ENCODE data around the gene PGGHG.
"Not testable (repeated sequence)": the region's sequence is repeated elsewhere in the genome, so short reads cannot be mapped to it uniquely, and the experiment has no call there.

Gene PGGHG

DNA sequence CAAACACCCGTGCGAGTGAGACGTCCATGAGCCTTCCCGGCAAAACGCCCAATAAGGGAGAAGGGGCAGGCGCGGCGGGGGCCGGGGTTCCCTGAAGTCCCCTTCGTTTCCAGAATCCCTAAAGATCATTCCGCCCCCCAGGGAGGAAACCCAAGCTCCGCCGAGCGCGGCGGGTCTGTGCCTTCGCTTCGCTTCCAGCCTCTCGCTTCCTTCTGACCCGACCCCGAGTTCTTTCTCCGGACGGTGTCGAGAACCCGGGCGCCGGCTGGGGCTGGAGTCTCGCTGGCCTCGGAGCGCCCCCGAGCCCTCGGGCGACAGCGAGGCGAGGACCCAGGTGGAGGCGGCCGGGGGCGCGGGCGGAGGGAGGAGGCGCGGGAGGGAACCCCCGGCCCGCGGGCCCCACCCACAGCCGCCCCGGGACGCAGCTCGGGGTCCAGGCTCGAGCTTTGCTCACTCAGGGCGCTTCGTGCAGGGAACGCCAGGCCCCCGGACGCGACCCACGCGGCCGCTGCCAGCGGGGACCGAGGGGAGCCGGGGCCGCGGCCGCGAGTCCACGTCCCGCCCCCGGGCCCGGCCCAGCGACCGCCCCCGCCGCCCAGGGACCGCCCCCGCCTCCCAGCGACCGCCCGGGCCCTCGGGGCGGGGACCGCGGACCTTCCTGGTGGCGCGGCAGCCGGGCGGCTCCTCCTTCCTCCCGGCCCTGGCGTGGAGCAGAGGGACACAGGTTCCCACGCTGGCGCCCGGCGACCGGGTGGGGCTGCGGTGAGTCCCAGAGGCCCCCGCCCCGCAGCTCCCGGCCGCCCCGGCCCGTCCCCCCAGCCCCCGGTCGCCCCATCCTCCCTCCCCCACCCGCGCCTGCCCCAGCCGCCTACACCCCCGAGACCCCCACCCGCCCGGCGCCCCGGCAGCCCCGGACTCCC, at the start of gene PGGHG:
PGGHG (plus strand) TSS at position 649 of the 920 bp plus-strand sequence. CDS start 691 bp downstream, outside the sequence.
- DNase-seq = no peak

GRCh38 chr11:240315-240714, 48.6 kb upstream of the PGGHG start:
- DNase-seq = no peak

DNA sequence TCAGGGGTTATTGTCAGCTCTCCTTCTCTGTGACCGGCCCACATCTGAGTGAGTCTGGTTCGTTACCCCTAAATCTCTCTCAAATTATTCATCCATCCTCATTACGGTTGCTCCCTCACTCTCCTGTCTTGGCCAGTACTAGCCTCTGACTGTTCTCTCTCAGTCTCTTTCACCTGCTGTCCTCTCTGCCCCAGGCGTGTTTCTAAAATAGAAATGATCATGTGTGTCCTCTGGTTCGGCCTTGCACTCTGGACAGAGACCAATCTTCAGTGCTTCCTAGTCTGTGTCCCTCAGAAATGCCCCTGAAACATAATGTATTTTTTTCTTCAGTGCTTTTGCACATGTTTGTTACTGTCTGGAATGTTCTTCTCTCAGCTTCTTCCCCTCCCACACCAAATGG, 47.3 kb upstream of the PGGHG start:
- no peak for DNase-seq

DNA sequence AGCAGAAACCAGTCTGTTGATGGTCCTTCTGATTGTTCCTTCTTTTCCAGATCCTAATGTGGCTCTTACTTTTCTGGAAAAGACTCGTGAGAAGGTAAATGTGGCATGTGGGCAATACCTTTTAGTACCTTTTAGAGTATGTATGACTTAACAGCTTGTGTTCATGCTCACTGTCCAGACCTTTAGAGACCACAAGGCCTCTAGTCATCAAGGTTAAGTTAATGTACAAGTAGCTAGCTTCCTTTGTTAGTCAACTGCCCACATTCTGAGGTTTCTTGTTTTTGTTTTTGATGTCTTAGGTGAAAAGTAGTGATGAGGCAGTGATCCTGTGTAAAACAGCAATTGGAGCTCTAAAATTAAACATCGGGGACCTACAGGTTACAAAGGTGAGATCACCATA, 44.5 kb upstream of the PGGHG start:
- DNase-seq = no peak

DNA sequence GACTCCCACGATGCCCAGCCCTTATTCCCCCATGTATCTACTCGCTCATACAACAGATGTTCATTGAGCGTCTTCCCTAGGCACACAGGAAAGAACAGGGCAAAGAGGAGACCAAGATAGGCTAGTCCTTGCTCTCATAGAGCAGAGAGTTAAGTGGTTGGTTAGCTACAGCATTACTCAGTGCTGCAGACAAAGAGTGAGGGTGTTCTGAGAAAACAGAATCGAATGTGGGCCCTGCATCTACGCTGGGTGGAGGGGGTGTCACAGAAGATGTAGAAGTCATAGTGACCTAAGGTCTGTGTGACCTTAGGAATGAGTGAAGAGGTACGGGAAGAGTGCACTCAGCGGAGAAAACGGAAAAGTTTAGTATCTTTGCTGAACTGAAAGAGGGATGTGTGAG, 39.9 kb upstream of the PGGHG start:
- no peak for DNase-seq

DNA sequence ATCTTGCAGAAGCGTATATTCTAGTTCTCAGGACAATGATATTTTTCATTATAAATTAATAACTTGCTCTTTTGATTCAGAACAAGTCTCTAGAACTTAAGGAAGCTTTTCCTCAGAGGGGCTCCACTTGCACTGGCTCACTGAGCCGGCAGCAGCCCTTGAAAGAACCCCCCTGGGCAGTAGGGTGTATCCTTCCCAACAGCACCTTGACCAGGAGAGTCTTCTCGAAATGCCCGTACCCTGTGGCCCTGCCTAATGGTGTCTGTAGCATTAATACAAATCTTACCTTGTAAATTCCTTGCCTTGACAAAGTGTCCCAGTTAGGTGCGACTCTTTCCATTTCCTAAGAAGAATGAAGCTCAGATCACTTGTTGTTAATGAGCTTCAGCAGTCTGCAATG, 38.7 kb upstream of the PGGHG start:
- DNase-seq = no peak

DNA sequence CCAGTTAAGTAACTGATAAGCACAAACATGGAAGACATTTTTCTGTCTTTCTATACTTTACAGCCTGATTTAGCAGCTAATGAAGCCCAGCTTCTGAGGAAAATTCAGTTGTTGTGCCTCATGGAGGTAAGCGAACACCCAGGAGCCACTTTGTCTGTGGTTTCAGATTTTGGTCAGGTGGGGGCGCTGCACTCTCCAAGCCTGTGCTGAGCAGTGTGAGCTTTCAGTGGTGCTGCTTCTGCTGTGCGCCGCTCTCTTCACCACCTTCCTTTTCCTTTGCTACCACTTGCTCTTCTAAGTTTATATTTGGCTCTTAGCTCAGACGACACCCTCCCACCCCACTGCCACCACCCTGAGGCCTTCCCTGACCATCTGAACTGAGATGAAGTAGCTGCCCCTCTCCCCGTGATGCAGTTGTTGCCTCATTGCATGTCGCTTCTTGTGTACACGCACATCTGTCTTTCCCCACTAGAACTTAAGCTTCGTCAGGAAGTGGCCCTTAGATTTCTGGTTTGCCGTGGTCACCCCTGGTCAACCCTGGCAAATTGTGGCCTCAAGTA, 38.1 kb upstream of the PGGHG start:
- no peak for DNase-seq

- no peak for DNase-seq
Measured at GRCh38 chr11:251550-251949, 37.4 kb upstream of the PGGHG start.

- no peak for DNase-seq
Measured at GRCh38 chr11:252666-253065, 36.3 kb upstream of the PGGHG start.

DNA sequence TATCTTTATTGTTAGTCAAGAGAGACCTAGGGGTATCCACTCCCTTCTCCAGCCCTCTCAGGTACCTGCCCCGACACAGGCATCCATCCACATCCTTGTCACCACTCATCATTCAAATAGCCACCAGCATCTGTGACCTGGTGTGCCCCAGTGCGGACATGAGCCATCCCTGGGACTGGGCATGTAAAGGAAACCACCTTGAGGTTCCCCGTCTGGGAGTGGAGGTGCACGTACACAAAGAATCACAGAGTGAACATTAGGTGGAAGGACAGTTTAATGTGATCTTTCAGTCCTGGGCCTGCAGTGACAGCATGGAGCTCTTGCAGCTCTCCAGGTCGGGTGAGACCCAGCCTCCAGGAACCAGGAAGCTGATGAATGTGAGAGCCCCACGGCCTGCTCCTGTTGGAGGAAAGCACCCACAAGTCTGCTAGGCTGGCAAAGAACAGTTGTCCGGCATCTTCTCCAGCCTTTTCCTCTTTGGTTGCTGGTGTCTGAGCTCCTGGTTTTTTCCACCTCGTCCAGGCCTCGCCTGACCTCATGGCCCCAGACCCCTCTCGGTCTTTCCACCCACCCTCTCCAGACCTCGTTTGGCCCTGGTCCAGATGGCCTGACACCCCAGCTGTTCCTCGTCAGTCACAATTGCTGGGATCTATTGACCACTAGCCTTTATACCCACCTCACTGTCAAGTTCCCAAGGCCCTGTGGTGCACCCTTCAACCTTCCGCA, 35.6 kb upstream of the PGGHG start:
- no peak for DNase-seq

GRCh38 chr11:253886-254270, 35.0 kb upstream of the PGGHG start:
- DNase-seq = no peak

GRCh38 chr11:255176-255575, 33.8 kb upstream of the PGGHG start:
- no peak for DNase-seq

DNA sequence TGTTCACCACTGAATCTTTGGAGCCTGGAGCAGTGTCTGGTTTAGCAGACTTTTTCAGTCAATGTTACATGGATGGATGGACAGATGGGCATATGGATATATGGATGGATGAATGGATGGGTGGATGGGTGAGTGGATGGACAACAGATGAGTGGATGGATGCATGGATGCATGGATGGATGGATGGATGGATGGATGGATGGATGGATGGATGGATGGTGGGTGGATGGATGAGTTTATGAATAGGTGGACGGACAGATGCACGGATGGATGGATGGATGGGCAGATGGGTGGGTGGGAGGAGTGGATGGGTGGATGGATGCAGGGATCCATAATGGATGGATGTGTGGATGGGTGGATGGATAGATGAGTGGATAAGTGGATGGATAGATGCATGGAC, 33.1 kb upstream of the PGGHG start:
- DNase-seq = no peak

DNA sequence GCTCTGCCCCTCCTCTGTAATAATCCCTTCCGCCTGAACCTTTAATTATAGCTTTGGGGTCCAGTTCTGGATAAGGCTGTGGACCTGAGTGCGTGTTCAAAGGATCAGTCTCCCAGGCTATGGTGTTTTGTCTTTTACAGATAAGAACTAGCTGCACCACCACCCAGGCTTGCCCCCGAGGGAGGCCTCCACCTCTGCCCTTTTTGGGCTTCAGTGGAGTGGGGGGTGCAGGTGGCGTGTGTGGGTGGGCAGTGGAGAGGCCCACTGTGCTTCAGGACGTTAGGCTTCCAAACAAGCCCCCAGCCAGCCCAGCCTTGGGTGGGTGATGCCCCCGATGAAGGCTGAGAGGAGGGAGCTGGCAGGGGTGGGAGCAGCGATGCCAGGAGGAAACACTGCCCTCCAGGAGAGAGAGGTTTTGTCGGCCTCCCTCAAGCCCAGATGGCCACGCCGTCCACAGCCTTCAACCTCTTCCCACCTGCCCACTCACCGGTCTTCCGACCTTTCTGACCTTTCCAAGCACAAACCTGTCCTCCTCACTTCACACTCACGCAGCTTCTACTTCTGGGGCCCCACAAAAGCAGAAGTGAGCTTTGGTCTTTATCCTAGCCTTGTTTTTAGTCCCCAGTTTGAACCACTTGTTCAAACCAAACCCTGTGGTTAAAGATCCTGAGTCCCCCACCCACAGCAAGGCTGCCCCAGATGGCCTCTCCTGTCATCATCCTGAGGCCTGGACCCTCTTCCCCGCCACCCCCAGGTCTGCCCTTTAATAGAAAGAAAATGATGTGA, 31.8 kb upstream of the PGGHG start:
- no peak for DNase-seq

DNA sequence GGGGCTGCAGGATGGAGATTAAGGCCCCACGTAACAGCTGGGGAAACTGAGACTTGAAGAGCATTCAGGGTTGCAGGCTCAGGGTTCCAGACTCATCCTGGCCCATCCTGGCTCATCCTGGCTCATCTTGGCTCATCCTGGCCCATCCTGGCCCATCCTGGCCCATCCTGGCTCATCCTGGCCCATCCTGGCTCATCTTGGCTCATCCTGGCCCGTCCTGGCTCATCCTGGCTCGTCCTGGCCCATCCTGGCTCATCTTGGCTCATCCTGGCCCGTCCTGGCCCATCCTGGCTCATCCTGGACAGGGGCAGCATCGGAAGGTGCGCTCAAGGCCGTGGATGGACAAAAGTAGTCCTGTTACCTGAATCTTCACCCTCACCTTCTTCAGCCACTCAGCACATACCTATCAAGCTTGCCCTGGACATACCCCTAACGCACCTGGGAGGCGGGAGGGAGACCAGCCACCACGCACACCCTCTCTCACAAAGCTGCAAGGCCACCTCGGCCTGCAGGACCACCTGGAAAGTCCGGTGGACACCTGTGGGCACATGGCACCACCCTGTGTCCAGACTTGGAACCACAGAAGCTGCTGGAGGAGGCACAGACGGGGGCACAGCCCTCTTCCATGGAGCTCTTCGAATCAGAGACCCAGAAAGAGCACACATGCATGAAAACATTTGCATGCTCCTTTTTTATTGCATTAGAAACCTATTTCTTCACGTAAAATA, 31.0 kb upstream of the PGGHG start:
- DNase-seq = no peak

- DNase-seq = no peak
Measured at GRCh38 chr11:259413-259812, 29.5 kb upstream of the PGGHG start.

DNA sequence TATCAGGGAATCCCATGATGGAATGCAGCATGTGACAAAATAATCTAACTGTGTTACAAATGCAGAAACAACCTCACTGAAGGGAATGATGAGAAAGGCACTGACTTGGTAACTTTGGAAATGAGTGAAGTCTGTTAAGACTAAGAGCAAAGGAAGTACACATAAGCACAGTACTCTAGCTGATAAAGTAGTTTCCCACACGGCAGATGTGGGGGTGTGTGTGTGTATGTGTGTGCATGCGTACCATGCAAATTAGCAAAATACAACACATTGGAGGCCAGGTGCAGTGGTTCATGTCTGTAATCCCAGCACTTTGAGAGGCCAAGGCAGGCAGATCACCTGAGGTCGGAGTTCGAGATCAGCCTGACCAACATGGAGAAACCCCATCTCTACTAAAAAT, 27.3 kb upstream of the PGGHG start:
- DNase-seq = no peak

DNA sequence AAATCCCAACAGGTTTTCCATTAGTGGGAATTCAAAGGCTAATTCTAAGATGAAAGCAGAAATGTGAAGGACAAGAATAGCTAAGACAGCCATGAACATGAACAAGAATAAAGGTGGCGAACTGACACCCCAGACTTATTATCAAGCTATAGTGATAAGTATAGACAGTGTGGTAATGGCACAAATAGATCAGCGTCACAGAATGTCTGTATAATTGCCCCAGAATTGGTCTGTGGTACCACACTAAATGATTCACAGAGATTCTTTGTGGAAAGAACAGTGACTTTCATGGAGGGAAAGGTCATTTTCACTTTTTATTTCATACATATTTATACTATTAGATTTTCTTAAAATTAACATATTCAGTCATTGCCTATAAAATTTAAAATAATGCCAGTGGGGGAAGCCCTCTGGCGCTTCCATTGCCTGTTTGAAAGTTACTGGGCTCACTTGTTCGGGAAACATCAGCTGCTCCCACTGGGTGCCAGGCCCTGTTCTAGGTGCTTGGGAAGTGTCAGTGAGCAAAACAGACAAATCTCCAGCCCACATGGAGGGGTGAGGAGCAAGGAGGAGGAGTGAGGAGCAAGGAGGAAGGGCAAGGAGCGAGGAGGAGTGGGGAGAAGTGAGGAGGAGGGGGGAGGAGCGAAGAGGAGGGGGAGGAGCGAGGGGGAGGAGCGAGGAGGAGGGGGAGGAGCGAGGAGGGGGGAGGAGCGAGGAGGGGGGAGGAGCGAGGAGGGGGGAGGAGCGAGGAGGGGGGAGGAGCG, 22.1 kb upstream of the PGGHG start:
- no peak for DNase-seq

GRCh38 chr11:267491-267994, 21.4 kb upstream of the PGGHG start:
- DNase-seq = no peak

GRCh38 chr11:268716-269145, 20.2 kb upstream of the PGGHG start:
- not testable (repeated sequence) for DNase-seq

Data from cerebellar nuclear complex (tissue), 1 donor.